KOPT-K1 (cell line): Measurements from ENCODE around the gene TRIM10.

Experiments
- H3K27ac ChIP-seq: fragments of 200-600 bp; sonication (generic); 2 replicates; pipeline ENCODE4 v1.5.1; 2016; ENCODE audit warnings: antibody characterized with exemption, mild to moderate bottlenecking, low read depth, low read length; ENCODE audit not compliant: poor library complexity, severe bottlenecking
- H3K36me3 ChIP-seq: fragments of 200-600 bp; sonication (generic); 2 replicates; pipeline ENCODE4 v1.5.1; 2017; ENCODE audit warnings: antibody characterized with exemption, mild to moderate bottlenecking, low read length, moderate library complexity; ENCODE audit not compliant: insufficient read depth
- H3K9me3 ChIP-seq: fragments of 200-600 bp; sonication (generic); 2 replicates; pipeline ENCODE4 v1.5.1; 2017; ENCODE audit warnings: antibody characterized with exemption, low read length, mild to moderate bottlenecking; ENCODE audit not compliant: insufficient read depth, poor library complexity, severe bottlenecking

Gene TRIM10

GRCh38 chr6:30162265-30163089, 1.5 kb upstream of the TRIM10 start:
- H3K36me3 ChIP-seq, result no peaks in the 10 kb centered on the region
- no peak overlapping the region for H3K27ac ChIP-seq
- H3K9me3 ChIP-seq, result no peaks in the 10 kb centered on the region

GRCh38 chr6:30160008-30160784, 815 bp downstream of the TRIM10 start:
- Histone ChIP-seq H3K9me3 (no peaks in the 10 kb centered on the region), H3K27ac (no peak overlapping the region), H3K36me3 (no peaks in the 10 kb centered on the region)

- H3K36me3 ChIP-seq, result no peaks in the 10 kb centered on the region
- H3K27ac ChIP-seq, result no peak overlapping the region
Measured at GRCh38 chr6:30158475-30159040, 2.5 kb downstream of the TRIM10 start.

GRCh38 chr6:30157999-30158398, 3.0 kb downstream of the TRIM10 start:
- no peak overlapping the region for H3K27ac ChIP-seq
- H3K36me3 ChIP-seq, result no peaks in the 10 kb centered on the region
- no peaks in the 10 kb centered on the region for H3K9me3 ChIP-seq

More at GRCh38 chr6:30158475-30159040, 2.5 kb downstream of the TRIM10 start:
- no peaks in the 10 kb centered on the region for H3K9me3 ChIP-seq

- H3K9me3 ChIP-seq, result no peaks in the 10 kb centered on the region
- H3K36me3 ChIP-seq, result no peaks in the 10 kb centered on the region
- no peak overlapping the region for H3K27ac ChIP-seq
Measured at GRCh38 chr6:30157581-30157980, 3.4 kb downstream of the TRIM10 start.

GRCh38 chr6:30156774-30157173, 4.2 kb downstream of the TRIM10 start:
- Histone ChIP-seq H3K27ac (no peak overlapping the region), H3K36me3 (no peaks in the 10 kb centered on the region), H3K9me3 (no peaks in the 10 kb centered on the region)

- H3K27ac ChIP-seq, result no peak overlapping the region
Measured at GRCh38 chr6:30156262-30156599, 4.8 kb downstream of the TRIM10 start.

GRCh38 chr6:30155520-30156261, 5.3 kb downstream of the TRIM10 start:
- Histone ChIP-seq H3K27ac (no peak overlapping the region), H3K9me3 (no peaks in the 10 kb centered on the region), H3K36me3 (no peaks in the 10 kb centered on the region)

More at GRCh38 chr6:30156262-30156599, 4.8 kb downstream of the TRIM10 start:
- no peaks in the 10 kb centered on the region for H3K9me3 ChIP-seq
- H3K36me3 ChIP-seq, result no peaks in the 10 kb centered on the region

GRCh38 chr6:30154709-30155519, 6.1 kb downstream of the TRIM10 start:
- H3K36me3 ChIP-seq, result no peaks in the 10 kb centered on the region
- H3K9me3 ChIP-seq, result no peaks in the 10 kb centered on the region
- H3K27ac ChIP-seq, result no peak overlapping the region

GRCh38 chr6:30154061-30154460, 7.0 kb downstream of the TRIM10 start:
- Histone ChIP-seq H3K27ac (no peak overlapping the region), H3K9me3 (no peaks in the 10 kb centered on the region), H3K36me3 (no peaks in the 10 kb centered on the region)

GRCh38 chr6:30152910-30153610, 8.0 kb downstream of the TRIM10 start:
- Histone ChIP-seq H3K36me3 (no peaks in the 10 kb centered on the region), H3K27ac (no peak overlapping the region)

GRCh38 chr6:30152016-30152673, 8.9 kb downstream of the TRIM10 start:
- H3K9me3 ChIP-seq, result no peaks in the 10 kb centered on the region
- no peak overlapping the region for H3K27ac ChIP-seq
- H3K36me3 ChIP-seq, result no peaks in the 10 kb centered on the region

More at GRCh38 chr6:30152910-30153610, 8.0 kb downstream of the TRIM10 start:
- H3K9me3 ChIP-seq, result no peaks in the 10 kb centered on the region

- no peak overlapping the region for H3K27ac ChIP-seq
- H3K36me3 ChIP-seq, result no peaks in the 10 kb centered on the region
- no peaks in the 10 kb centered on the region for H3K9me3 ChIP-seq
Measured at GRCh38 chr6:30151580-30151979, 9.4 kb downstream of the TRIM10 start.
